AG04450 (cell line): ENCODE data around the gene CAND2. TPM values are rescaled to one million over a fixed set of nuclear protein-coding genes. Genes with fewer than 3 reads are reported as not detected.

Experiments used
- CTCF ChIA-PET: fragments of 300-600, 350-600 bp; formaldehyde crosslinking; extraction: SDS; loops from one replicate; lab custom pipeline; 2022; ENCODE audit warnings: antibody characterized with exemption, inconsistent platforms; lab: Charles Lee
- POLR2A ChIA-PET: fragments of 350-600 bp; formaldehyde crosslinking; extraction: SDS; loops from one replicate; lab custom pipeline; 2021; ENCODE audit warnings: antibody characterized with exemption, inconsistent platforms; lab: Yijun Ruan, JAX
- DNase-seq: peaks from one replicate; pipeline ENCODE4 v3.0.0-alpha.2; 2011; ENCODE audit warnings: low read depth, low spot score
- H3K27ac ChIP-seq: one replicate; pipeline ENCODE4 v1.5.1; 2012; ENCODE audit warnings: low read depth, low read length, control low read depth
- H3K27me3 ChIP-seq: one replicate; pipeline ENCODE4 v1.6.0; 2012; ENCODE audit warnings: low read length; ENCODE audit not compliant: control insufficient read depth, insufficient read depth
- H3K4me3 ChIP-seq: 2 replicates; pipeline ENCODE4 v1.5.1; 2011; ENCODE audit warnings: mild to moderate bottlenecking, low read depth, low read length, control low read depth
- H3K9me3 ChIP-seq: 2 replicates; pipeline ENCODE4 v1.5.1; 2012; ENCODE audit warnings: low read length; ENCODE audit not compliant: control insufficient read depth, insufficient read depth
- CTCF ChIP-seq: IDR thresholded peaks from 2 replicates; pipeline ENCODE4 v1.5.1; 2011; ENCODE audit warnings: low read depth, low read length, control low read depth, inconsistent platforms
- polyA plus RNA-seq: library from polyadenylated mRNA; depleted of rRNA; stranded (reverse); fragments of >200 nt; gene quantifications from 2 replicates; pipeline ENCODE4 v1.2.3, GENCODE V29; 2011

Gene CAND2
- polyA plus RNA-seq, 1 experiment, result 5.8 TPM

DNA sequence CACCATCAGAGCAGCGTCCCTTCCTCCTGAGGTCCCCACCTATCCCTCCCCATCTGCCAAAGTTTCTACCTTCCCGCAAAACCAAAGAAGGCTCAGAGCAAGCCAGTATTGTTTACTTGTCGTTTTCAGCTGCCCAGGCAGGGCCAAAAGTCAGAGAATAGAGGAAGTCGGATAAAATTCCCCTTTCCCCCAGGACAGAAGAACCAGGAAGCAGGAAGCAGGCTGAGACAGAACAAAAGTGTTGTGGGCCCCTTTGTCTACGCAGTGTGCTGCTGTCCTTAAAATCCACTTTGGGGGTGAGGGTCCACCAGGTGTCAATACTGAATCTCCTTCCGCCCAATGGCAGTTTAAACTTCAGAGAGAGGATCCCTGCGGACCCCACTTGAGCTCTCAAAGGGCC, 63.4 kb downstream of the CAND2 start:
- Histone ChIP-seq H3K9me3 (peaks cover 1% of the 10 kb centered on the region; the same call in 1 of the 2 replicates), H3K4me3 (no peak overlapping the region), H3K27me3 (peaks cover 63% of the 10 kb centered on the region), H3K27ac (no peak overlapping the region)
- ChIA-PET CTCF (interaction anchor here (1.1 kb wide), 1 partner anchor 32 kb away, joined by 4 read pairs; no protein-coding TSS in a partner anchor), POLR2A (no interaction called here)
- TF ChIP-seq CTCF, result no peak
- DNase-seq, result no peak

DNA sequence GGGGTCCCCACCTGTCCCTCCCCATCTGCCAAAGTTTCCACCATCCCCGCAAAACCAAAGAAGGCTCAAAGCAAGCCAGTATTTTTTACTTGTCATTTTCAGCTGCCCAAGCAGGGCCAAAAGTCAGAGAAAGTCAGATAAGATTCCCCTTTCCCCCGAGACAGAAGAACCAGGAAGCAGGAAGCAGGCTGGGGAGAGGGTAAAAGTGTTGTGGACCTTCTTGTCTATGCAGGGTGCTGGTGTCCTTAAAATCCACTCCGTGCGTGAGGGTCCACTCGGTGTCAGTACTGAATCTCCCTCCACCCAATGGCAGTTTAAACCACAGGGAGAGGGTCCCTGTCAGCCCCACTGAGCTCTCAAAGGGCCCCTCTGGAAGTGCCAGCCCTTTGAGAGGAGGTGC, 65.1 kb downstream of the CAND2 start:
- Histone ChIP-seq H3K27ac (no peak overlapping the region), H3K27me3 (peaks cover 61% of the 10 kb centered on the region), H3K9me3 (peaks cover 11% of the 10 kb centered on the region), H3K4me3 (no peak overlapping the region)
- no peak for TF ChIP-seq CTCF
- no peak for DNase-seq
- ChIA-PET POLR2A (no interaction called here), CTCF (interaction anchor here (1.0 to 1.9 kb wide), 2 partner anchors 19 to 31 kb away, joined by 3 to 5 read pairs; no protein-coding TSS in a partner anchor)

DNA sequence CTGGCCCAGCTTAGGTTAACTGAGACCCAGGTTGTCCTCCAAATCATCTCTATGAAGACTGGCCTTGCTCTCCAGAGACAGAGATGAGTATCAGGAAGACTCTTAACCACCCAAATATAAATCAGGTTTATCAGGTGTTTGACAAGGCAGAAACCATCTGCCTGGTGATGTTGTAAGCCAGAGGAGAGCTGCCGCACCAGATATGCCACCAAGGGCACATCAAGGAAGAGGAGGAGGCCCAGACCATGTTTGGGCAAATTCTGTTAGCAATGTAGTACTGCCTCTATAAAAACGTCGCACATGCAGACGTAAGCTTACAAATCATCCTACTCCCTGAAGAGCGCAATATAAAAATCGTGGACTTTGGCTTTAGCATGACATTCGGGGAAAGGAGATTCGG, 65.9 kb downstream of the CAND2 start:
- Histone ChIP-seq H3K27me3 (peaks cover 60% of the 10 kb centered on the region), H3K9me3 (peaks cover 11% of the 10 kb centered on the region), H3K27ac (no peak overlapping the region), H3K4me3 (no peak overlapping the region)
- ChIA-PET POLR2A (no interaction called here), CTCF (interaction anchor here (1.0 to 1.9 kb wide), 2 partner anchors 20 to 30 kb away, joined by 3 to 5 read pairs; no protein-coding TSS in a partner anchor)
- DNase-seq, result no peak
- no peak for TF ChIP-seq CTCF

DNA sequence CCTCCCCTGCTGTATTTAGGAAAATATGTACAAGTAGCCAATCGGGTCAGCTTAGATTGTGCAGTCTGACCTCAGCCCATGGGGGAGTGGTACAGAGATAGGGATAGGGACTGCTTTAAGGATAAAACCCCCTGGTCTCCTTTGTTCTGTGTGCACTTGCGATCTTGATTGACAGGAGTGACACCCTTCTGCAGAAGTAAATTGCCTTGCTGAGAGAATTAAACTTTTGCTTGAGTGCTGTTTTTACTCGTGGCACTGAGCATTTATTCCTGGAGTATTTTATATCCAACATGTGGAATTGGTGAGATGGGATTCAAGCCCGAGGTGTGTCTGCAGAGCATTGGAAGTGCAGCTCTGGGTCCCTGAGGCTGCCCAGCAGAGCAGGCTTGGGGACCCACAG, 68.8 kb downstream of the CAND2 start:
- H3K9me3 ChIP-seq, result peaks cover 11% of the 10 kb centered on the region
- no peak overlapping the region for H3K27ac ChIP-seq
- no peak for DNase-seq
- POLR2A ChIA-PET, result no interaction called here
- peaks cover 52% of the 10 kb centered on the region for H3K27me3 ChIP-seq
- TF ChIP-seq CTCF, result no peak
- H3K4me3 ChIP-seq, result no peak overlapping the region
- CTCF ChIA-PET, result interaction anchor here (0.9 to 1.2 kb wide), 2 partner anchors 9 to 28 kb away, joined by 3 to 11 read pairs; no protein-coding TSS in a partner anchor

DNA sequence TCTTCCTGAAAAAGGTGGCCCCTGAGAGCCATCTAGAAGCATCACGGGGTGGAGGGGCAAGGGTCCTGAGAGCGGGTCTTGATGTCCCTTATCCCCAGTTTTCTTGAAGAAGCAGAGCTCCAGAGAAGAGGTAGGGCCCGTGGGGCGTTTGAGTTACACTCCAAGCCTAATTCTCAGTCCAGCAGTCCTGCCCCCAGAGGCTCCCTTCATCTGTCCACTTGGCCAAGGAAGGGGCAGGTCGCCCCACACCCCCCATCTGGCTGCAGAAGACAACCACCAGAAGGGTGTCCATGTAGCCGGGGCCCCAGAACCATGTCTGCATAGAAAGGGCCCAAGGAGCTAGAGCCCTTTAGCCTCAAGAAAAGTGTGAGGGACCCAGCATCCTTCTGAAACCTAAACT, 70.4 kb downstream of the CAND2 start:
- DNase-seq, result no peak
- H3K9me3 ChIP-seq, result peaks cover 11% of the 10 kb centered on the region
- peaks cover 50% of the 10 kb centered on the region for H3K27me3 ChIP-seq
- TF ChIP-seq CTCF, result no peak
- H3K4me3 ChIP-seq, result no peak overlapping the region
- no peak overlapping the region for H3K27ac ChIP-seq
- CTCF ChIA-PET, result interaction anchor here (2.5 to 2.8 kb wide), 3 partner anchors 25 to 129 kb away, joined by 12 to 24 read pairs (median 14); partner anchors contain the start of gene RPL32
- POLR2A ChIA-PET, result no interaction called here
